ENCODE measurements around the gene EVC2.

EVC2 gene

DNA sequence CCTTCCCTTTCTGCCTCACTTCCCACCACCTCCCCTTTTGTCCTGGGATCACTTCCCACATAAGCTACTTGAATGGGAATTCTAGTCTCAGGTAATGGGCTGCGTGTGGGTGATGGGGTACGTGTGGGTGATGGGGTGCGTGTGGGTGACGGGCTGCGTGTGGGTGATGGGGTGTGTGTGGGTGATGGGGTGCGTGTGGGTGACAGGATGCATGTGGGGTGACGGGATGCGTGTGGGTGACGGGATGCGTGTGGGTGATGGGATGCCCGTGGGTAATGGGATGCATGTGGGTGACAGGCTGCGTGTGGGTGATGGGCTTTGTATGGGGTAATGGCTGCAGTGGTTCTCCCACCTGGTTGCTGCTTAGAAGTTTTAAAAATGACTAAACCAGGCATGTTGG lies 43.6 kb downstream of the EVC2 start:
- DNase-seq: no peak

DNA sequence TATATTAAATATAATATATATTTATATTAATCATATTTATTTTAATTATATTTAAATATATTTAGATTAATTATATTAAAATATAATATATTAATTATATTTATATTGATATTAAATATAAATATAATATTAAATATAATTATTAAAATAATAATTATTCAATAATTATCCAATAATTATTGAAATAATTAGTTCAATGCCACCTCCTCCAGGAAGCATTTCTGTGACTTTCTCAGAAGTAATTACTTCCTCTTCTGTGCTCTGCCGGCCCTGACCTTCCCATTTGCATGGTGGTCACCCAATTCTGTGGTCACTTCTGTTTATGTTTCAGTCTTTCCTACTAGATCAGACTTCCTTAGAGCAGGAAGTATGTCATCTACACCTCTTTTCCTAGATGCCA lies 45.8 kb downstream of the EVC2 start:
- DNase-seq: no peak

- no peak for DNase-seq
Observed at GRCh38 chr4:5661237-5661636, 47.1 kb downstream of the EVC2 start.

- DNase-seq: no peak
Observed at GRCh38 chr4:5660185-5660584, 48.2 kb downstream of the EVC2 start.

GRCh38 chr4:5658974-5659373 lies 49.4 kb downstream of the EVC2 start:
- no peak for DNase-seq

- no peak for DNase-seq
Observed at GRCh38 chr4:5656415-5656814, 51.9 kb downstream of the EVC2 start.

GRCh38 chr4:5654791-5655190 lies 53.6 kb downstream of the EVC2 start:
- DNase-seq: no peak

DNA sequence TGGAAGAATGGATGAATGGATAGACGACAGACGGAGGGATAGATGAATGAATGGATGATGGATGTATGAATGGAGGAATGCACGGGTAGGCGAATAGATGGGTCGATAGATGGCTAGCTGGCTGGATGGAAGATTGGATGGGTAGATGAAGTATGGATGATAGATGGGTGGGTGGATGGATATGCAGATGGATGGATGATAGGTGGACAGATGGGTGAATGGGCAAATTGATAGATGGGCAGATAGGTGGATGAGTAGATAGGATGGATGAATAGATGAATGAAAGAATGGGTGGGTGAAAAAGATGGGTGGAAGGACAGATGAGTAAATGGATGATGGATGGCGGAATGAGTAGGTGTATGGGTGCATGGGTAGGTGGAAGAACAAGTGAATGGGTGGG lies 57.3 kb downstream of the EVC2 start:
- no peak for DNase-seq

- DNase-seq: no peak
Observed at GRCh38 chr4:5650040-5650439, 58.3 kb downstream of the EVC2 start.

DNA sequence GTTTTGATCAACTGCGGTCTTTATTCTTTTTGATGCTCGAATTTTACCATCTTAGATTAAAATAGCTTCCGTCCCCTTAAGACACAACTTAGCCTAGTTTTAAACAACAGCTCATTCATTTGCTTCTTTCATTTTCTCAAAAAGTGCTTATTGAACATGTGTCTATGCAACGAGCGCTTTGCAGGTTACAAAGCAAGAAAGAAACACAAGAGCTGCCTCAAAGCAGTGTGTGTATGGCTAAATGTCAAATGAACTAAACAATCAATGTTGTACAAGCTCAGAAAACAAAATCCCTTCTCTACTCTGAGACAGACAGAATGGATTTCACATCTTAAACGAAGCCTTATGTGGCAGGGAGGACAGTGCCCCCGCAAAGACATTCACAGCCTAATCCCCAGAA lies 61.0 kb downstream of the EVC2 start:
- DNase-seq: no peak

- no peak for DNase-seq
Observed at GRCh38 chr4:5640096-5640495, 68.3 kb downstream of the EVC2 start.

- DNase-seq: no peak
Observed at GRCh38 chr4:5639556-5639955, 68.8 kb downstream of the EVC2 start.

DNA sequence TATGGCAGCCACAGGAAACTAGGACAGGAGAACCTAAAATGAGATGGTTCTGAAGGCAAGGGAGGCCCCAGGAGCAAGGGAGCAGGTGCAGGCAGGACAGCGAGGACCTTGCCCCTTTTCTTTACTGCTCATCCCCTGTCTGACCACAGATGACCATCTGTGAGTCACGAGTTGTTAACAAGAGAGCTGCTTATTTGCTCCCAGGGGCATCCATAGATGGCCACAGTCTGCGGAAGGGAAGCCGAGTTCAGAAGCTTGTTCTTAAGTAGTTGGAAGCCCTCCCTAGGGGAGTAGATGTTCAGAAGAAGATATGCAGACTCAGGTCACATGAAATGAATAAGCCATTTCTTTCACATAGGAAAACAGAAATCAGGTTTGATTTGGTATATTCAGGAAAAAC lies 69.4 kb downstream of the EVC2 start:
- no peak for DNase-seq

- DNase-seq: no peak
Observed at GRCh38 chr4:5638316-5638715, 70.0 kb downstream of the EVC2 start.

DNA sequence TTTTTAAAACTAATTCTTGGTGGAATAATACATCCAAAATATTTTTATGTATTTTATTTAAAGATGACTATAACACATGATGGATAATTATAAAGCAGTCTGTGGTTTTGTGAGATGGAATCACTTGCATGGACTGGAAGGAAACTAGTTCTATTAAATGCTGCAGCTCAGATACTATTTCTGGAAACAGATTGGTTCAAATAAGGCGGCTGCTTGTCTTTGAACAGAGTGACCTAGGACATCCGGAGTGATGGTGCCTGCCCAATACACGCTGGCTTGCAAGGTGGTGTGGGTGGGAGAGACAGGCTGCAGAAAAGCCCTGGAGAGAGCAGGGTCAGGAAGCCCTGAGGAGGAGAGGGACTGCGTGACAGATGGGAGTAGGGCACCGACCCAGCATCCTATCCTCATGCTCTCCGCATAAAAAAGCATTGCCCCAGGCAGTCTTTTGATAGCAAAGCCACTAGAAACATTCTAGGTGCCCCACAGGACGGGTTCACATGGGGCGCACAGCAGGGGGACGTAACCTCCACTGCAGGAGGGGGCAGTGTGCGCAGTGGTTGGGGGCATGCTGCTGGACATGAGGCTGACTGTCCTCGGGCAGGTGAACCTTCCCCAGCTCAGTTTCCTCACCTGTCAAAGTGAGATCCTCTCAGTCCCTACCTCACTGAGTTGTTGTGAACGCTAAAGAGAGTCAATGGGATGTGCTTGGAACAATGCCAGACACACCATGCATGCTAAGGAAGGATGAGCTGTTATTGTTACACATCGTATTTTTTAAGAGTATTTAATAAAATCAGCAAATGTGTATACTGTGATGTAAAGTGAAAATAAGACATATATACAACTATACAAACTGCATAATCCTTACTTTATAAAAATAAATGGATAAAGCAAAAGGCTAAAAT lies 71.3 kb downstream of the EVC2 start:
- DNase-seq: no peak

GRCh38 chr4:5635826-5636195 lies 72.5 kb downstream of the EVC2 start:
- DNase-seq: no peak

GRCh38 chr4:5632571-5632970 lies 75.8 kb downstream of the EVC2 start:
- no peak for DNase-seq

DNA sequence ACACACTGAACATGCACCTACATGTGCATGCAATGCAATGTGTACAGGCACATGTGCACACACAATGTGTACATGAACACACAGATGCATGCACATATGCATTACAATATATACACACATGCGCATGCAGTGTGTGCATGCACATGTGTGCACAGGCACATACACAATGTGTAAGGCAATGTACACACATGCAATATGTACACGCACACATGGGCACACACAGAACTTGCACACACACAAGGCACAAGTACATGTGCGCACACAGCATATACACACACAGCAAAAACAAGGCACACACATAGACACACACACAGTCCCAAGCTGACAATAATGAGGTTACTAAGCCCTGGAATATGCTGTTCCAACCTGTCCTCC lies 76.3 kb downstream of the EVC2 start:
- no peak for DNase-seq

- DNase-seq: no peak
Observed at GRCh38 chr4:5631352-5632065, 76.8 kb downstream of the EVC2 start.

GRCh38 chr4:5630762-5631161 lies 77.6 kb downstream of the EVC2 start:
- DNase-seq: no peak

GRCh38 chr4:5629542-5629941 lies 78.8 kb downstream of the EVC2 start:
- no peak for DNase-seq

DNA sequence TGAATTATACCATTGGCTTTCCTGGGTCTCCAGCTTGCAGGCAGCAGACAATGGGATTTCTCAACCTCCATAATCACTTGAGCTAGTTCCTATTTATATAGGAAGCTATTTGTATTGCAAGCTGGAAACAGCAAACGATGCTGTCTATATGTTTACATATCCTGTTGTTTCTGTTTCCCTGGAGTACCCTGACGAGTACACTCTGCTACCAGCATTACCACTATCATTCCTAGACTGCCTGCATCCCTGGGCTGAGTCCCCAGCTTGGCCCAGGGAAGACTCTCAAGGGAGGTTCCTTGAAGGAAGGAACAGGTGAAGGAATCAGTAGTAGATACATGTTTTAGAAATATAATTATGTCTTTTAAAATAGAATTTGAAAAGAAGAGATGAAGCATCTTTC lies 81.4 kb downstream of the EVC2 start:
- DNase-seq: no peak

DNA sequence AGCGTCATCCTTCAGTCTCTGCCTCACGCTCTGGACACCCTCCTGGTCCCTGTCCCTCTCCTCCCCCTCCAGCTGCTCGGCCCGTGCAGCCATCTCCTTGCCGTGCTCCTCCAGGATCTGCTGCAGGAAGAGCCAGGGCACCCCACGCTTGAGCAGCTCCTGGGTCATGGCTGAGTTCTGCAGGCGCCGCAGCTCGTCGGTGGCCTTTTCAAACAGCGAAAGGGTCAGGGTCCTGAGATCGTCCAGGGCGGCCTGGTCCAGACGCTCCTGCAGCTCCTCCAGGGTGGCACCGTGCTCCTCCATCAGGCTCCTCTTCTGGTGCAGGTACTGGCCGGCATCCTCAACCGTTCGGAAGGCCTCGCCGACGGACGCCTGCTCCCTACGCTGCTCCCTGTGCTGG lies 85.8 kb downstream of the EVC2 start:
- DNase-seq: no peak

DNA sequence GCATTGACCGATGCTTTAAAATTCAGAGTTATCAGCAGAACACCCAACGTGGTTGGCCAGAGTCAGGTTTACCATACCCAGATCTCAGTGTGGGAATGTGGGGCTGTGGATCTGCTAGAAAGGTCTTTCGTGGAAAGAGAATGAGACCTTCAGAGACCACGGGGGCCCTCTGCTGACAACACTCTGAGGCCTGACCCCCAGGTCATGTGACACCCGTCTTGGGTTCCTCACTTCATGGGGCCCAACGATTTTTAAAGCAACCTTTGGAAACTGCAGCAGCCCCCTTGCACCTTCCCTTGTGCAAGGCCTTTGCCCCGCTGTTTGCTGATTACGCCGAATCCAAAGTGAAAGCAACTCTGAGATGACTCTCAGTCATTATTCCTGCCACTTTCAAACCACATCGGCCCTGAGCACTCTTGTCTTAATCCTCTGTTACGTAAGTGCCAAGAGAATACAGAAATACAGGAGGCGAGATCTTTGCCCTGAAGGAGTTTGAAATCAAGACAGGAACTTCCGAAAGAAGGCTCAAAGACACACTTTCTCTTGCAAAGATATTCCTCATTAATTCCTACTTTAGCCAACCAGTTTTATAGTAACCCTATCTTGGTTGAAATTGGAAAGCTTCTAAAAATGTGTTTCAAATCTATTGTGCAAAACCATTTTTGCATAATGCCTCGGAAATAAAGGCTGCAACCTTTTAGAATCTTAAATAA lies 88.3 kb downstream of the EVC2 start:
- no peak for DNase-seq

Data from GDM1 (cell line).